ENCODE measurements around the gene ZBTB25. TPM values are rescaled to one million over a fixed set of nuclear protein-coding genes. Genes with fewer than 3 reads are reported as not detected.

The ZBTB25 gene
- total and polyA plus RNA-seq, 10 of the 15 experiments (the other 5 are each of a cell fraction or from before 2014, with no cell fraction given) = 4.1 to 33.9 (median 9.7) TPM

DNA sequence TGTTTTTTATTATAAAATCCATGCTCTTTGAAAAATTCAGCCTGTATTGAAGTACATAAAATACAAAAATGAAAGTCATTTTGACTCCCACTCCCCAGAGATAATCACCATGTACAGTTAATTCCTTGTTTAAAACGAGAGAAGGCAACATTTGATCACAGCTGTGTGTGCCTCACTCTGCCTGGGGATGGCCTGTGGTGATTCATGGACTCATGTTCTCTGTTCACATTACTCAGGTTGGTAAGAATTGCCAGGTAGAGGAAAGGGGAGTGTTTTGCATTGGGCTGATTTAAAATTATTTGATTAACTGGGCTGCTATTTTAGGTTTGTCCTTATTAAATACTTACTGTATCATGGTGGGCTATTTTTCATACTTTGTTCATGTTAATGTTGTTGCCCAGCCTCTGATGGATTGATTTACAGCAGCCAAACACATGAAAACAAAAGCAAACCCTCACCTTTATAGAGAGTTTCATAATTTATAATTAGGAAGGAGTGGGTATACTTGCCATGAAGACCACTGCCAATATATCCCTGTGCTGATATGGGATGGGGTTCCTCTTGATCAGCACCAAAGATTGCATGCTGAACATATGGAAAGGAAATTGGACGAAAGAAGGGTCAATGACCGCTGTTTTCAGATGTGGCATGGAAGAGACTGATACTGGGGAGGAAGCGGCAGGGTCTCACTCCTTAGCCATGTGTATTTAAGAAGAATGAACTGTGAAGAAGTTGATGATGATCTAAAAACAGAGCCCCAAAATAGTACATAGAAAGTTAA is 3.9 kb upstream of the ZBTB25 start:
- no peak for TF ChIP-seq NR2F1 (conservative IDR thresholded peaks at IDR 0.05)
- no peak for TF ChIP-seq EZH2 (IDR thresholded peaks at IDR 0.05; ENCODE audit: borderline replicate concordance, control insufficient read depth, low read depth, low read length)
- TF ChIP-seq, protein P1, sequence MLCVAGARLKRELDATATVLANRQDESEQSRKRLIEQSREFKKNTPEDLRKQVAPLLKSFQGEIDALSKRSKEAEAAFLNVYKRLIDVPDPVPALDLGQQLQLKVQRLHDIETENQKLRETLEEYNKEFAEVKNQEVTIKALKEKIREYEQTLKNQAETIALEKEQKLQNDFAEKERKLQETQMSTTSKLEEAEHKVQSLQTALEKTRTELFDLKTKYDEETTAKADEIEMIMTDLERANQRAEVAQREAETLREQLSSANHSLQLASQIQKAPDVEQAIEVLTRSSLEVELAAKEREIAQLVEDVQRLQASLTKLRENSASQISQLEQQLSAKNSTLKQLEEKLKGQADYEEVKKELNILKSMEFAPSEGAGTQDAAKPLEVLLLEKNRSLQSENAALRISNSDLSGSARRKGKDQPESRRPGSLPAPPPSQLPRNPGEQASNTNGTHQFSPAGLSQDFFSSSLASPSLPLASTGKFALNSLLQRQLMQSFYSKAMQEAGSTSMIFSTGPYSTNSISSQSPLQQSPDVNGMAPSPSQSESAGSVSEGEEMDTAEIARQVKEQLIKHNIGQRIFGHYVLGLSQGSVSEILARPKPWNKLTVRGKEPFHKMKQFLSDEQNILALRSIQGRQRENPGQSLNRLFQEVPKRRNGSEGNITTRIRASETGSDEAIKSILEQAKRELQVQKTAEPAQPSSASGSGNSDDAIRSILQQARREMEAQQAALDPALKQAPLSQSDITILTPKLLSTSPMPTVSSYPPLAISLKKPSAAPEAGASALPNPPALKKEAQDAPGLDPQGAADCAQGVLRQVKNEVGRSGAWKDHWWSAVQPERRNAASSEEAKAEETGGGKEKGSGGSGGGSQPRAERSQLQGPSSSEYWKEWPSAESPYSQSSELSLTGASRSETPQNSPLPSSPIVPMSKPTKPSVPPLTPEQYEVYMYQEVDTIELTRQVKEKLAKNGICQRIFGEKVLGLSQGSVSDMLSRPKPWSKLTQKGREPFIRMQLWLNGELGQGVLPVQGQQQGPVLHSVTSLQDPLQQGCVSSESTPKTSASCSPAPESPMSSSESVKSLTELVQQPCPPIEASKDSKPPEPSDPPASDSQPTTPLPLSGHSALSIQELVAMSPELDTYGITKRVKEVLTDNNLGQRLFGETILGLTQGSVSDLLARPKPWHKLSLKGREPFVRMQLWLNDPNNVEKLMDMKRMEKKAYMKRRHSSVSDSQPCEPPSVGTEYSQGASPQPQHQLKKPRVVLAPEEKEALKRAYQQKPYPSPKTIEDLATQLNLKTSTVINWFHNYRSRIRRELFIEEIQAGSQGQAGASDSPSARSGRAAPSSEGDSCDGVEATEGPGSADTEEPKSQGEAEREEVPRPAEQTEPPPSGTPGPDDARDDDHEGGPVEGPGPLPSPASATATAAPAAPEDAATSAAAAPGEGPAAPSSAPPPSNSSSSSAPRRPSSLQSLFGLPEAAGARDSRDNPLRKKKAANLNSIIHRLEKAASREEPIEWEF (IDR thresholded peaks at IDR 0.05; ENCODE audit: insufficient replicate concordance, low read depth, low read length) = no peak
- peak; percentile 12; the same call in 1 of the 2 replicates for TF ChIP-seq BMI1 (IDR thresholded peaks at IDR 0.05; ENCODE audit: borderline replicate concordance)
- TF ChIP-seq KLF5 (IDR thresholded peaks at IDR 0.05; ENCODE audit: partially characterized antibody) = no peak
- TF ChIP-seq TCF7 (IDR thresholded peaks at IDR 0.05; ENCODE audit: borderline replicate concordance) = no peak
- no peaks in the 10 kb centered on the region for H3K27me3 ChIP-seq (replicated peaks in 1 of 2; ENCODE audit: control insufficient read depth in 2 of 2, insufficient read depth in 2 of 2, low read length in 1 of 2)
- peak overlapping the region; percentile 98 for H3K27ac ChIP-seq (ENCODE audit: control insufficient read depth, insufficient read depth)
- in situ Hi-C loops (cut with MboI) = no loop called here
- peak overlapping the region; percentile 91 for H3K4me3 ChIP-seq
- RAD21 ChIA-PET (ENCODE audit: unreplicated experiment) = interaction anchor here (0.9 to 4.2 kb wide), 7 partner anchors 11 to 129 kb away, joined by 3 to 19 read pairs (median 4); partner anchors contain the start of gene MTHFD1
- ATAC-seq = no peak
- peaks cover 96% of the 10 kb centered on the region for H3K79me2 ChIP-seq (ENCODE audit: control insufficient read depth, insufficient read depth, low read length)
- POLR2A ChIA-PET = interaction anchor here (0.5 to 1.0 kb wide), 4 partner anchors 10 to 782 kb away, joined by 3 to 5 read pairs (median 3); no protein-coding TSS in a partner anchor
- peak overlapping the region; percentile 45 for H3K9ac ChIP-seq (ENCODE audit: control insufficient read depth, insufficient read depth, low read length)
- no peak for DNase-seq (ENCODE audit: low read depth, low spot score)
- BruUV-seq (replicated peaks) = no TSS peak
- SMC1A ChIA-PET (ENCODE audit: uncharacterized antibody, unreplicated experiment) = interaction anchor here (0.9 to 5.0 kb wide), 7 partner anchors 10 to 164 kb away, joined by 3 to 40 read pairs (median 6); partner anchors contain the start of gene AKAP5
- CTCF ChIA-PET = interaction anchor here (1.9 to 6.3 kb wide), 5 partner anchors 11 to 163 kb away, joined by 11 to 63 read pairs (median 43); no protein-coding TSS in a partner anchor
- no peak for FAIRE-seq
- peak overlapping the region; percentile 93 for H3K4me2 ChIP-seq (ENCODE audit: control insufficient read depth, insufficient read depth)
- peaks cover 5% of the 10 kb centered on the region for H4K20me1 ChIP-seq (ENCODE audit: control insufficient read depth, insufficient read depth)
- intact Hi-C loops (cut with micrococcal nuclease; ENCODE audit: unreplicated experiment) = loop anchor here (2.0 to 5.0 kb wide), 3 partner anchors 63 to 170 kb away; no protein-coding TSS in a partner anchor
- H3K4me1 ChIP-seq (ENCODE audit: control insufficient read depth, insufficient read depth, low read length) = peaks cover 22% of the 10 kb centered on the region
- H3K9me3 ChIP-seq (replicated peaks; ENCODE audit: control insufficient read depth, insufficient read depth, low read length) = no peaks in the 10 kb centered on the region
- no peak overlapping the region for H2AFZ ChIP-seq (ENCODE audit: control insufficient read depth, low read depth, low read length)
- H3K36me3 ChIP-seq (ENCODE audit: control insufficient read depth in 2 of 2, insufficient read depth in 2 of 2, low read length in 1 of 2) = peaks cover 0 to 11% of the 10 kb centered on the region in 2 experiments; a peak in 3 of 4 replicates
- 1% methylated on average over 4 of the region's 4 CpGs for WGBS (ENCODE audit: insufficient coverage, insufficient replicate concordance, low lambda C conversion rate, missing lambda C conversion rate)

Measured in GM12878 (cell line).